ENCODE measurements around the gene TBCA.
A peak's percentile ranks its signal among the peaks of the same experiment; 100 is the strongest.

TBCA gene

DNA sequence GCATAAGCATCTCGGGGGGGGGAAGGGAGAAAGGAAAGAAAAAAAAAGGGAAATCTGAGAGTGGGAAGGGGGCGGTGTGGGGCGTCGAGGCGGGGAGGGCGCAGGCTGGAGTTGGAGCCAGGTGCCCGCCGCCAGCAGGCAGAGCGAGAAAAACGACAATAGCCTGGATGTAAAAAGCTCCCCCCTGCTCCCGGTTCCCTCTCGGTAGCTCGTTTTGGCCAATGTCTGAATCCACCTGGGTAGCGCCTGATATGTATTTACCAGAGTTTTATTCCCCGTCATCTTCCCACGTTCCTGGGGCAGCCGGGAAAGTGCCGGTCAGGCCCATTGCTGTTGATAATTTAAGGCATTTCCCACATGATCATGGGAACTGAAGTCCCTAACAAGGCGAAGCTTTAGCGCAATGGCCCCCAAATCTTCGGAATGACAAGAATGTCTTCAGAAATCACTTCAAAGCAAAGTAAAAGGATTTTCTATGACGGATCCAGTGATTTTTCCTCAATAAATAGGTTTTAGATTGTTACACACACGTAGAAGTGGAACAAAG, 134.7 kb downstream of the TBCA start:
- peak in 1 of 3 experiments; percentile 47 for DNase-seq

Measured in NCI-H1417 (cell line).